ENCODE results near the gene HSDL2.
A peak's percentile ranks its signal among the peaks of the same experiment; 100 is the strongest.

HSDL2 gene

GRCh38 chr9:112479221-112479620, 99.3 kb downstream of the HSDL2 start:
- no peak for TF ChIP-seq CTCF (IDR thresholded peaks at IDR 0.05; ENCODE audit: low read depth, low read length)
- no peak overlapping the region for H3K4me3 ChIP-seq (ENCODE audit: low read depth, low read length)

- H3K4me3 ChIP-seq (ENCODE audit: low read depth, low read length) = no peak overlapping the region
- no peak for TF ChIP-seq CTCF (IDR thresholded peaks at IDR 0.05; ENCODE audit: low read depth, low read length)
These were observed 104.7 kb downstream of the HSDL2 start for GRCh38 chr9:112484607-112485006.

- H3K4me3 ChIP-seq (ENCODE audit: low read depth, low read length) = peak overlapping the region; percentile 76
- no peak for TF ChIP-seq CTCF (IDR thresholded peaks at IDR 0.05; ENCODE audit: low read depth, low read length)
These were observed 105.7 kb downstream of the HSDL2 start for GRCh38 chr9:112485574-112485973.

- peak within 1 kb of the TSS; percentile 76 for H3K4me3 ChIP-seq (ENCODE audit: low read depth, low read length)
- TF ChIP-seq CTCF (IDR thresholded peaks at IDR 0.05; ENCODE audit: low read depth, low read length) = no peak
These were observed 106.5 kb downstream of the HSDL2 start, which contains the start of gene KIAA1958 for GRCh38 chr9:112486221-112487007. TSS of gene KIAA1958 (plus strand) at chr9:112486827. CDS start at chr9:112574081, 87,254 bp downstream.

- no peak for TF ChIP-seq CTCF (IDR thresholded peaks at IDR 0.05; ENCODE audit: low read depth, low read length)
- peak overlapping the region; percentile 76 for H3K4me3 ChIP-seq (ENCODE audit: low read depth, low read length)
These were observed 107.3 kb downstream of the HSDL2 start for GRCh38 chr9:112487008-112487798.

- peak overlapping the region; percentile 76 for H3K4me3 ChIP-seq (ENCODE audit: low read depth, low read length)
- TF ChIP-seq CTCF (IDR thresholded peaks at IDR 0.05; ENCODE audit: low read depth, low read length) = no peak
These were observed 108.0 kb downstream of the HSDL2 start for GRCh38 chr9:112487799-112488340.

All from WI38 (cell line).